Neural progenitor cell (in vitro differentiated cells): ENCODE results near the gene CPXM1. TPM values are rescaled to one million over a fixed set of nuclear protein-coding genes. Genes with fewer than 3 reads are reported as not detected.
"Not testable (repeated sequence)": the region's sequence is repeated elsewhere in the genome, so short reads cannot be mapped to it uniquely, and the experiment has no call there.

Experiments
- DNase-seq: peaks from one replicate; pipeline ENCODE4 v3.0.0-alpha.2; 2016; ENCODE audit warnings: low spot score
- H2AFZ ChIP-seq: fragments of 200-600 bp; sonication (generic); replicated peaks from 2 replicates; pipeline ENCODE4 v1.6.1; 2016; ENCODE audit warnings: antibody characterized with exemption
- H3F3A ChIP-seq: fragments of 200-600 bp; sonication (generic); 2 replicates; pipeline ENCODE4 v1.6.1; 2016; ENCODE audit warnings: antibody characterized with exemption, low read depth
- H3K27ac ChIP-seq: fragments of 200-600 bp; sonication (generic); 2 replicates; pipeline ENCODE4 v1.5.1; 2016; ENCODE audit warnings: mild to moderate bottlenecking
- H3K27me3 ChIP-seq: fragments of 200-600 bp; sonication (generic); 2 replicates; pipeline ENCODE4 v1.6.1; 2016; ENCODE audit warnings: mild to moderate bottlenecking, moderate library complexity
- H3K36me3 ChIP-seq: fragments of 200-600 bp; sonication (generic); 2 replicates; pipeline ENCODE4 v1.5.1; 2016
- H3K4me1 ChIP-seq: fragments of 200-600 bp; sonication (generic); 2 replicates; pipeline ENCODE4 v1.6.1; 2016; ENCODE audit warnings: mixed run types
- H3K4me2 ChIP-seq: fragments of 200-600 bp; sonication (generic); 2 replicates; pipeline ENCODE4 v1.6.1; 2016
- H3K4me3 ChIP-seq: fragments of 200-600 bp; sonication (generic); 2 replicates; pipeline ENCODE4 v1.5.1; 2016
- H3K79me2 ChIP-seq: fragments of 200-600 bp; sonication (generic); 2 replicates; pipeline ENCODE4 v1.6.1; 2016; ENCODE audit warnings: low read depth
- H3K9ac ChIP-seq: fragments of 200-600 bp; sonication (generic); 2 replicates; pipeline ENCODE4 v1.6.1; 2016
- H3K9me3 ChIP-seq: fragments of 200-600 bp; sonication (generic); 2 replicates; pipeline ENCODE4 v1.5.1; 2016; ENCODE audit warnings: low read depth
- H4K20me1 ChIP-seq: fragments of 200-600 bp; sonication (generic); 2 replicates; pipeline ENCODE4 v1.6.1; 2016; ENCODE audit warnings: low read depth
- H3K27ac Mint-ChIP-seq: 3 replicates; pipeline ENCODE4 v1.8.0; 2021; ENCODE audit warnings: mixed read lengths
- H3K27me3 Mint-ChIP-seq: 2 replicates; pipeline ENCODE4 v1.8.0; 2022; ENCODE audit warnings: low read depth, mild to moderate bottlenecking, inconsistent platforms, moderate library complexity, mixed read lengths; ENCODE audit not compliant: insufficient read depth
- H3K36me3 Mint-ChIP-seq: 3 replicates; pipeline ENCODE4 v1.8.0; 2021; ENCODE audit warnings: mixed read lengths
- H3K4me1 Mint-ChIP-seq: 3 replicates; pipeline ENCODE4 v1.8.0; 2021; ENCODE audit warnings: mixed read lengths
- H3K4me3 Mint-ChIP-seq: 3 replicates; pipeline ENCODE4 v1.8.0; 2021; ENCODE audit warnings: mild to moderate bottlenecking, moderate library complexity, mixed read lengths
- H3K9me3 Mint-ChIP-seq: 3 replicates; pipeline ENCODE4 v1.8.0; 2020; ENCODE audit warnings: mixed read lengths
- CTCF ChIP-seq: fragments of 200-600 bp; sonication (generic); IDR thresholded peaks from 2 replicates; pipeline ENCODE4 v1.5.1; 2017; ENCODE audit warnings: antibody characterized with exemption, mild to moderate bottlenecking
- EZH2 ChIP-seq: fragments of 200-600 bp; sonication (generic); IDR thresholded peaks from 2 replicates; pipeline ENCODE4 v1.6.1; 2017; ENCODE audit warnings: antibody characterized with exemption, mild to moderate bottlenecking, moderate library complexity
- EZH2phosphoT487 ChIP-seq: fragments of 200-600 bp; sonication (generic); IDR thresholded peaks from 2 replicates; pipeline ENCODE4 v1.6.1; 2017; ENCODE audit warnings: antibody characterized with exemption
- total RNA-seq: library from RNA; depleted of rRNA; stranded (reverse); fragments of >200 nt; gene quantifications from 2 replicates; pipeline ENCODE4 v1.2.3, GENCODE V29; 2015; ENCODE audit warnings: low replicate concordance

Gene CPXM1
- total RNA-seq, 1 donor from 2014 or later, result 76.3 TPM

DNA sequence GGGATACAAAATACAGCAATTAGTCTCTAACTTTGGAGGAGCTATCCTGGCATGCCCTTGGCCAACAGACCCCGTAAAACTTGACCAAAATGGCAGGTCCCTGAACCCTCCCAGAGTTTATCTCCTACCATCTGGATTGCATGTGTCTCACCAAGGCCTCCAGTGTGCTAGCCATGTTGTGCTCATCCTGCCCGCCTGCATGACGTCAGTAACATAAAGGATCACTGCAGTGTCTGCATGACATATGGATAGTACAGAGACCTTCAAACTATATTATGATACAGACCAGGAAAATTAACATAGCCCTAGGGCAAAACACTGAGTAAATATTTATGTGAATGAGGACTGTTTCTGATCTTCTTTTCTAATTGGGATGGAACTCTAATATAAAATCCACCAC is 25.3 kb downstream of the CPXM1 start:
- Histone ChIP-seq H3K27ac (no peak overlapping the region), H3K79me2 (no peaks in the 10 kb centered on the region), H3K27me3 (no peaks in the 10 kb centered on the region), H3K9ac (no peak overlapping the region), H3K4me1 (no peaks in the 10 kb centered on the region), H4K20me1 (no peaks in the 10 kb centered on the region), H3F3A (no peaks in the 10 kb centered on the region), H3K9me3 (no peaks in the 10 kb centered on the region), H3K4me2 (no peak overlapping the region), H3K36me3 (no peaks in the 10 kb centered on the region), H3K4me3 (no peak overlapping the region), H2AFZ (no peak overlapping the region)
- H3K27ac Mint-ChIP-seq, result no peak overlapping the region
- H3K27me3 Mint-ChIP-seq, result no peaks in the 10 kb centered on the region
- H3K36me3 Mint-ChIP-seq, result no peaks in the 10 kb centered on the region
- DNase-seq, result no peak
- peaks cover 9% of the 10 kb centered on the region for H3K9me3 Mint-ChIP-seq
- no peaks in the 10 kb centered on the region for H3K4me1 Mint-ChIP-seq
- no peak for TF ChIP-seq EZH2phosphoT487
- TF ChIP-seq CTCF, result no peak
- no peak for TF ChIP-seq EZH2
- H3K4me3 Mint-ChIP-seq, result no peak overlapping the region

GRCh38 chr20:2773812-2774211 is 26.6 kb downstream of the CPXM1 start:
- no peaks in the 10 kb centered on the region for H3K36me3 ChIP-seq
- H3K27me3 ChIP-seq, result no peaks in the 10 kb centered on the region
- Mint-ChIP-seq H3K4me3 (no peak overlapping the region), H3K4me1 (no peaks in the 10 kb centered on the region), H3K27me3 (peaks cover 2% of the 10 kb centered on the region), H3K36me3 (no peaks in the 10 kb centered on the region), H3K27ac (no peak overlapping the region), H3K9me3 (peaks cover 9% of the 10 kb centered on the region)
- H3K4me3 ChIP-seq, result no peak overlapping the region
- H3K9me3 ChIP-seq, result no peaks in the 10 kb centered on the region
- no peak overlapping the region for H2AFZ ChIP-seq
- H4K20me1 ChIP-seq, result no peaks in the 10 kb centered on the region
- DNase-seq, result no peak
- no peaks in the 10 kb centered on the region for H3K79me2 ChIP-seq
- no peaks in the 10 kb centered on the region for H3K4me1 ChIP-seq
- H3K27ac ChIP-seq, result no peak overlapping the region
- no peak overlapping the region for H3K9ac ChIP-seq
- TF ChIP-seq EZH2 (no peak), EZH2phosphoT487 (no peak), CTCF (no peak)
- no peak overlapping the region for H3K4me2 ChIP-seq
- no peaks in the 10 kb centered on the region for H3F3A ChIP-seq

DNA sequence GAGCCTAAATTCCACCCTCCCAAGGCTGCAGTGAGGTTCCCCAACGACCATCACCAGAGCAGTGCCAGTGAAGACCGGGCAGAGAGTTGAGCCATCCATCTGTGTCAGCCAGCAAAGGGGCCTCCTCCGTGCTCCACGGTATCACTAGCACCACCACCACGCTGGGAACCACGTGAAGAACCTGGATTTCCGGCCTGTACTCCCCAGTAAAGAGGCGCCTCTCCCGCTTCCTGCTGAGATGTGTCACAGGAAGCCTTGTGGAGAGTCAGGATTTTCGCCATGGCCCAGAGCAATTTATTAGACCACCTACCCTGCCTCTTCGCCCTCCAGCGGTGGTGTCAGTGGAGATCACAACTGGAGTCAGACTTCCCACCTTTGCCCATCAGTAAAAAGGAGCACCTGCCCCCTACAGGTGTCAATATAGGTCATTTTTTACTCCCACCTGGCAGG is 28.8 kb downstream of the CPXM1 start:
- Histone ChIP-seq H3K4me3 (no peak overlapping the region), H3K4me1 (no peaks in the 10 kb centered on the region), H3K4me2 (no peak overlapping the region), H3K9ac (no peak overlapping the region), H3K36me3 (no peaks in the 10 kb centered on the region), H4K20me1 (no peaks in the 10 kb centered on the region), H3K9me3 (no peaks in the 10 kb centered on the region), H3K27me3 (no peaks in the 10 kb centered on the region), H3F3A (no peaks in the 10 kb centered on the region), H3K79me2 (no peaks in the 10 kb centered on the region), H3K27ac (no peak overlapping the region), H2AFZ (no peak overlapping the region)
- Mint-ChIP-seq H3K27ac (no peak overlapping the region), H3K4me1 (no peaks in the 10 kb centered on the region), H3K4me3 (no peak overlapping the region), H3K36me3 (no peaks in the 10 kb centered on the region), H3K9me3 (peaks cover 3% of the 10 kb centered on the region), H3K27me3 (peaks cover 2% of the 10 kb centered on the region)
- no peak for DNase-seq
- TF ChIP-seq EZH2, result no peak
- no peak for TF ChIP-seq EZH2phosphoT487
- TF ChIP-seq CTCF, result no peak

DNA sequence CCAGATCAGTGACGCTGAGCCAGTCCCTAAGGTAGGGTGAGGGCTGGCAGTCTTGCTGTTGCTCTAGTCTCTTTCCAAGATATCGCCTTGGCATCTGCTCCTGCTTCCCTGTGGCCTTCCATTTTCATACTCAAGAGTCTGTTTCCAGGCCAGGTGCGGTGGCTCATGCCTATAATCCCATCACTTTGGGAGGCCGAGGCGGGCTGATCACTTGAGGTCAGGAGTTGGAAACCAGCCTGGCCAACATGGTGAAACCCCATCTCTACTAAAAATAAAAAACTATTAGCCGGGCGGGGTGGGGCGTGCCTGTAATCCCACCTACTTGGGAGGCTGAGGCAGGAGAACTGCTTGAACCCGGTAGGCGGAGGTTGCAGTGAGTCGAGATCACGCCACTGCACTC is 30.3 kb downstream of the CPXM1 start:
- H3K79me2 ChIP-seq, result not testable (repeated sequence)

More for the DNA sequence above, 30.3 kb downstream of the CPXM1 start:
- H3F3A ChIP-seq, H3K9ac ChIP-seq, H3K4me1 Mint-ChIP-seq, H3K4me1 ChIP-seq, DNase-seq, H3K27me3 Mint-ChIP-seq, H2AFZ ChIP-seq, H3K9me3 Mint-ChIP-seq, H3K36me3 Mint-ChIP-seq, H3K4me3 Mint-ChIP-seq, H4K20me1 ChIP-seq, H3K9me3 ChIP-seq, H3K4me2 ChIP-seq, H3K36me3 ChIP-seq, H3K27me3 ChIP-seq, H3K4me3 ChIP-seq, H3K27ac Mint-ChIP-seq, H3K27ac ChIP-seq: not testable (repeated sequence)
